Trophoblast cell (in vitro differentiated cells and primary cell): ENCODE data around the gene HPS6.
"Not testable (repeated sequence)": the region's sequence is repeated elsewhere in the genome, so short reads cannot be mapped to it uniquely, and the experiment has no call there.

ENCODE experiments used
- DNase-seq, 2 donors: peaks; one replicate each; pipeline ENCODE4 v3.0.0-alpha.2; 2016
- H2AFZ ChIP-seq: 2 replicates; pipeline ENCODE4 v1.6.1; 2013; ENCODE audit warnings: low read length, moderate library complexity, mild to moderate bottlenecking; ENCODE audit not compliant: insufficient read depth, poor library complexity
- H2AK5ac ChIP-seq: 2 replicates; pipeline ENCODE4 v1.6.1; 2013; ENCODE audit warnings: mild to moderate bottlenecking, low read length
- H2BK120ac ChIP-seq: 2 replicates; pipeline ENCODE4 v1.6.1; 2013; ENCODE audit warnings: low read length, mild to moderate bottlenecking, moderate library complexity; ENCODE audit not compliant: insufficient read depth, poor library complexity
- H2BK12ac ChIP-seq: 2 replicates; pipeline ENCODE4 v1.6.1; 2013; ENCODE audit warnings: mild to moderate bottlenecking, low read length, moderate library complexity
- H2BK5ac ChIP-seq: 2 replicates; pipeline ENCODE4 v1.6.1; 2013; ENCODE audit warnings: low read length, low read depth, moderate library complexity, mild to moderate bottlenecking; ENCODE audit not compliant: poor library complexity
- H3K14ac ChIP-seq: 2 replicates; pipeline ENCODE4 v1.6.1; 2013; ENCODE audit warnings: mild to moderate bottlenecking, low read length
- H3K18ac ChIP-seq: 2 replicates; pipeline ENCODE4 v1.6.1; 2013; ENCODE audit warnings: mild to moderate bottlenecking, low read length
- H3K23ac ChIP-seq: 2 replicates; pipeline ENCODE4 v1.6.1; 2013; ENCODE audit warnings: low read length
- H3K27ac ChIP-seq: 2 replicates; pipeline ENCODE4 v1.5.1; 2013; ENCODE audit warnings: low read depth, mild to moderate bottlenecking, inconsistent platforms, low read length, moderate library complexity
- H3K27me3 ChIP-seq: 2 replicates; pipeline ENCODE4 v1.6.1; 2013; ENCODE audit warnings: inconsistent platforms, mild to moderate bottlenecking, low read length, moderate library complexity; ENCODE audit not compliant: insufficient read depth
- H3K36me3 ChIP-seq, 2 experiments: 1 replicate in 1 of 2; 2 replicates in 1 of 2; pipeline ENCODE4 v1.6.1; 2013; ENCODE audit warnings: low read length in 2 of 2, mild to moderate bottlenecking in 2 of 2, moderate library complexity in 1 of 2; ENCODE audit not compliant: insufficient read depth in 2 of 2, control insufficient read depth in 1 of 2
- H3K4ac ChIP-seq: 2 replicates; pipeline ENCODE4 v1.6.1; 2013; ENCODE audit warnings: low read depth, mild to moderate bottlenecking, low read length, moderate library complexity
- H3K4me1 ChIP-seq, 2 experiments: 1 replicate in 1 of 2; 2 replicates in 1 of 2; pipeline ENCODE4 v1.6.1; 2013; ENCODE audit warnings: low read length in 2 of 2, mild to moderate bottlenecking in 2 of 2, moderate library complexity in 1 of 2; ENCODE audit not compliant: insufficient read depth in 2 of 2, control insufficient read depth in 1 of 2
- H3K4me2 ChIP-seq: 2 replicates; pipeline ENCODE4 v1.6.1; 2013; ENCODE audit warnings: inconsistent platforms, mild to moderate bottlenecking, low read length, moderate library complexity
- H3K4me3 ChIP-seq: 2 replicates; pipeline ENCODE4 v1.5.1; 2013; ENCODE audit warnings: mild to moderate bottlenecking, low read depth, low read length, inconsistent platforms
- H3K79me1 ChIP-seq: one replicate; pipeline ENCODE4 v1.6.1; 2013; ENCODE audit warnings: low read length
- H3K79me2 ChIP-seq: 2 replicates; pipeline ENCODE4 v1.6.1; 2013; ENCODE audit warnings: low read length, mild to moderate bottlenecking; ENCODE audit not compliant: control insufficient read depth, insufficient read depth, poor library complexity
- H3K9ac ChIP-seq: 2 replicates; pipeline ENCODE4 v1.6.1; 2013; ENCODE audit warnings: mild to moderate bottlenecking, low read length
- H3K9me3 ChIP-seq: 2 replicates; pipeline ENCODE4 v1.6.1; 2013; ENCODE audit warnings: low read depth, mild to moderate bottlenecking, control low read depth, inconsistent platforms, low read length; ENCODE audit not compliant: insufficient read depth
- H4K12ac ChIP-seq: 2 replicates; pipeline ENCODE4 v1.6.1; 2013; ENCODE audit warnings: low read depth, mild to moderate bottlenecking, low read length, moderate library complexity
- H4K8ac ChIP-seq: 2 replicates; pipeline ENCODE4 v1.6.1; 2013; ENCODE audit warnings: low read depth, mild to moderate bottlenecking, low read length, moderate library complexity
- H4K91ac ChIP-seq: one replicate; pipeline ENCODE4 v1.6.1; 2013; ENCODE audit warnings: low read depth, mild to moderate bottlenecking, low read length, moderate library complexity
- WGBS: extraction: QIAGEN DNeasy Blood & Tissue Kit; methylation state at CpG from one replicate; pipeline ENCODE4 v1.1.7; 2013; ENCODE audit warnings: missing lambda C conversion rate; ENCODE audit not compliant: insufficient read length, insufficient coverage; ENCODE audit errors: extremely low coverage; 5-methylcytosine and 5-hydroxymethylcytosine counted together

HPS6 gene

GRCh38 chr10:102054881-102055646, 10.1 kb upstream of the HPS6 start:
- not testable (repeated sequence) for H3K79me1 ChIP-seq, H3K23ac ChIP-seq, H4K12ac ChIP-seq, H3K27me3 ChIP-seq, H3K9me3 ChIP-seq, H2AK5ac ChIP-seq, H2BK12ac ChIP-seq, H3K79me2 ChIP-seq, H3K36me3 ChIP-seq, H3K4me1 ChIP-seq
- H4K8ac ChIP-seq = peak overlapping the region; percentile 90
- peak overlapping the region; percentile 89 for H3K4me3 ChIP-seq
- peak overlapping the region; percentile 67 for H3K4me2 ChIP-seq
- H2BK5ac ChIP-seq = peak overlapping the region; percentile 86
- peak overlapping the region; percentile 89 for H3K27ac ChIP-seq
- H4K91ac ChIP-seq = peak overlapping the region; percentile 73
- peak in 1 of 2 donors; percentile 60 for DNase-seq
- peak overlapping the region; percentile 79 for H2BK120ac ChIP-seq
- H3K18ac ChIP-seq = peak overlapping the region; percentile 87
- H3K4ac ChIP-seq = peak overlapping the region; percentile 39
- WGBS = no CpG with 5 or more reads among the region's 34 CpGs
- H3K9ac ChIP-seq = peak overlapping the region; percentile 87
- H2AFZ ChIP-seq = peak overlapping the region; percentile 94
- peak overlapping the region; percentile 86 for H3K14ac ChIP-seq

GRCh38 chr10:102055647-102056419, 9.3 kb upstream of the HPS6 start, which contains the start of gene ARMH3:
ARMH3 (minus strand) TSS chr10:102056173; CDS start chr10:102040114, 16,059 bp downstream.
- no peaks in the 10 kb centered on the region for H3K36me3 ChIP-seq
- H3K9ac ChIP-seq = peak within 1 kb of the TSS; percentile 87
- H2BK5ac ChIP-seq = peak within 1 kb of the TSS; percentile 86
- H3K4ac ChIP-seq = peak within 1 kb of the TSS; percentile 82
- no CpG with 5 or more reads among the region's 79 CpGs for WGBS
- peak within 1 kb of the TSS; percentile 87 for H3K18ac ChIP-seq
- no peaks in the 10 kb centered on the region for H3K27me3 ChIP-seq
- H3K23ac ChIP-seq = no peak within 1 kb of the TSS
- peaks cover 8% of the 10 kb centered on the region for H3K79me1 ChIP-seq
- peak within 1 kb of the TSS; percentile 67 for H3K4me2 ChIP-seq
- H2AK5ac ChIP-seq = peak within 1 kb of the TSS; percentile 23
- H4K8ac ChIP-seq = peak within 1 kb of the TSS; percentile 99
- no peaks in the 10 kb centered on the region for H3K9me3 ChIP-seq
- H3K14ac ChIP-seq = peak within 1 kb of the TSS; percentile 86
- peak within 1 kb of the TSS; percentile 89 for H3K4me3 ChIP-seq
- H4K91ac ChIP-seq = peak within 1 kb of the TSS; percentile 94
- DNase-seq = peak; percentile 96 to 99
- H2BK120ac ChIP-seq = peak within 1 kb of the TSS; percentile 79
- H2BK12ac ChIP-seq = peak within 1 kb of the TSS; percentile 24
- peak within 1 kb of the TSS; percentile 89 for H3K27ac ChIP-seq
- H3K4me1 ChIP-seq = peaks cover 0 to 7% of the 10 kb centered on the region in 2 experiments
- H3K79me2 ChIP-seq = peaks cover 7% of the 10 kb centered on the region
- peak within 1 kb of the TSS; percentile 99 for H4K12ac ChIP-seq
- peak within 1 kb of the TSS; percentile 94 for H2AFZ ChIP-seq

GRCh38 chr10:102059987-102060386, 5.2 kb upstream of the HPS6 start:
- peaks cover 7% of the 10 kb centered on the region for H3K79me2 ChIP-seq

GRCh38 chr10:102064503-102064867, 664 bp upstream of the HPS6 start:
- H3K79me2 ChIP-seq = peaks cover 15% of the 10 kb centered on the region
- H2BK120ac ChIP-seq = no peak overlapping the region

More at GRCh38 chr10:102059987-102060386, 5.2 kb upstream of the HPS6 start:
- Histone ChIP-seq H3K79me1 (peaks cover 11% of the 10 kb centered on the region), H3K27ac (no peak overlapping the region), H3K4me2 (no peak overlapping the region), H2BK12ac (no peak overlapping the region), H2BK120ac (no peak overlapping the region), H3K36me3 (no peaks in the 10 kb centered on the region), H3K9ac (no peak overlapping the region), H4K91ac (no peak overlapping the region), H3K4me3 (no peak overlapping the region), H2AFZ (no peak overlapping the region), H3K18ac (no peak overlapping the region), H4K8ac (no peak overlapping the region), H3K4me1 (peaks cover 0 to 7% of the 10 kb centered on the region in 2 experiments), H3K14ac (no peak overlapping the region), H3K4ac (no peak overlapping the region), H4K12ac (no peak overlapping the region), H2BK5ac (no peak overlapping the region), H2AK5ac (no peak overlapping the region), H3K27me3 (no peaks in the 10 kb centered on the region), H3K9me3 (no peaks in the 10 kb centered on the region), H3K23ac (no peak overlapping the region)
- DNase-seq = no peak

More at GRCh38 chr10:102064503-102064867, 664 bp upstream of the HPS6 start:
- no peaks in the 10 kb centered on the region for H3K9me3 ChIP-seq
- no peak overlapping the region for H3K27ac ChIP-seq
- no peak for DNase-seq
- no peak overlapping the region for H3K23ac ChIP-seq
- no CpG with 5 or more reads among the region's 2 CpGs for WGBS
- peak overlapping the region; percentile 39 for H2AFZ ChIP-seq
- H2BK12ac ChIP-seq = no peak overlapping the region
- peak overlapping the region; percentile 62 for H4K8ac ChIP-seq
- no peak overlapping the region for H2BK5ac ChIP-seq
- H2AK5ac ChIP-seq = no peak overlapping the region
- no peak overlapping the region for H4K12ac ChIP-seq
- peaks cover 8 to 12% of the 10 kb centered on the region in 2 experiments for H3K36me3 ChIP-seq
- H4K91ac ChIP-seq = no peak overlapping the region
- peaks cover 11 to 12% of the 10 kb centered on the region in 2 experiments for H3K4me1 ChIP-seq
- no peak overlapping the region for H3K4me3 ChIP-seq
- no peak overlapping the region for H3K18ac ChIP-seq
- H3K9ac ChIP-seq = no peak overlapping the region
- no peak overlapping the region for H3K4ac ChIP-seq
- H3K4me2 ChIP-seq = peak overlapping the region; percentile 90
- no peaks in the 10 kb centered on the region for H3K27me3 ChIP-seq
- peaks cover 8% of the 10 kb centered on the region for H3K79me1 ChIP-seq
- no peak overlapping the region for H3K14ac ChIP-seq
